ENCODE measurements around the gene FAM174C. TPM values are rescaled to one million over a fixed set of nuclear protein-coding genes. Genes with fewer than 3 reads are reported as not detected.

FAM174C gene
- total RNA-seq, 1 experiment from 2014 or later, result 77.1 TPM

DNA sequence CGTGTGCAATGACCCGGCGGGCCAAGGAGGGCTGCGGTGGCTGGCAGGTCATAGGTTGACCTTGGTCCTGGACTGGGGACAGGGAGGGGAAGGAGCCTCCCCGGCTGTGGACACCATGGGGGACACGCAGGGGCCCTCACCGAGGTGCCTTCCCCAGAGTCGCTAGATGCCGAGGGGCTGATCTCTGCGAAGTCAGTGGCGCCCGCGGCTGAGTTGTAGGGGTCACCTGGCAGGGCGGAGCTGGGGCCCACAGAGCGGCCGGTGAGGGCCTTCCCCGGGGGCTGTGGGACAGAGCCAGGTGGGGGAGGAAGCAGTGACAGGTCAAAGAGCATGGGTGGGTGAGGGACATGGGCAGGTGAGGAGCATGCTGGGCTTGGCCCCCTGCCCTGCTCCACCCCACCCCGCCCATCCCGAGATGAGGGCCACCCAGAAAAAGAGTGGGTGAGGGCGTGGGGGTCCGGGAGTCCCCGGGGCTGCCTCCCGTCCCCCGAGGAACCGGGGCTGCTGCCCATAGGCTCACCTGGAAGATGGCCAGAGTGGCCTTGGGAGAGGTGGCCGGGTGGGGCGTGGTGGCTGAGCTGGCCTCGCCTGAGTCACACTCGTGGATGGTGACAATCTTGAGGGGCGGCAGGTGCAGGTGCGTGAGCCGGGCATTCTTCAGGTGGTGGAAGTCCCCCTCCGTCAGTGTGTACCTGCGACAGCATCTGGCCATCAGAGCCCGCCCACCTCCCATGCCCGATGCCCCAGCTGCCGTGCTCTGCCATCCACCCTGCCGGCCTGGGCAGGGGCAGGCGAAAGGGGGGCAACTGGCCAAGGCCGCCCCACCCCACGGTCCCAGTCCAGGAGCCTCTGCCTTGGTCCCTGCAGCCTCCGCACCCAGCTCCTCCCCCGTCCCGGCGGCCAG, 41.0 kb upstream of the FAM174C start:
- intact Hi-C loops (cut with micrococcal nuclease), result no loop called here
- CTCF ChIA-PET, result no interaction called here
- TF ChIP-seq EZH2phosphoT487 (IDR thresholded peaks at IDR 0.05; ENCODE audit: borderline replicate concordance) (no peak), CEBPB (IDR thresholded peaks at IDR 0.05; ENCODE audit: low read depth) (no peak), TCF7L2 (IDR thresholded peaks at IDR 0.05; ENCODE audit: borderline replicate concordance, extremely low read depth, insufficient read depth, insufficient read length) (no peak), YY1 (IDR thresholded peaks at IDR 0.05; ENCODE audit: extremely low read depth, insufficient replicate concordance, low read depth, low read length) (no peak), POLR2A (IDR thresholded peaks at IDR 0.05; ENCODE audit: borderline replicate concordance, extremely low read depth, insufficient read depth, insufficient read length) (no peak), ELF1 (IDR thresholded peaks at IDR 0.05; ENCODE audit: borderline replicate concordance, low read depth) (no peak), RAD21 (IDR thresholded peaks at IDR 0.05; ENCODE audit: low read depth) (no peak), EGR1 (IDR thresholded peaks at IDR 0.05; ENCODE audit: low read depth) (no peak), POLR2AphosphoS5 (IDR thresholded peaks at IDR 0.05; ENCODE audit: low read depth, low read length) (no peak), ZFX (IDR thresholded peaks at IDR 0.05) (no peak), CBX3 (IDR thresholded peaks at IDR 0.05; ENCODE audit: low read depth) (no peak), SRF (IDR thresholded peaks at IDR 0.05; ENCODE audit: low read depth) (no peak), EZH2 (IDR thresholded peaks at IDR 0.05) (no peak), ZNF274 (IDR thresholded peaks at IDR 0.05; ENCODE audit: low read depth, low read length) (no peak), ATF3 (IDR thresholded peaks at IDR 0.05) (no peak)
- TF ChIP-seq, protein P1, sequence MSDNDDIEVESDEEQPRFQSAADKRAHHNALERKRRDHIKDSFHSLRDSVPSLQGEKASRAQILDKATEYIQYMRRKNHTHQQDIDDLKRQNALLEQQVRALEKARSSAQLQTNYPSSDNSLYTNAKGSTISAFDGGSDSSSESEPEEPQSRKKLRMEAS (IDR thresholded peaks at IDR 0.05), result no peak
- TF ChIP-seq, protein P2, sequence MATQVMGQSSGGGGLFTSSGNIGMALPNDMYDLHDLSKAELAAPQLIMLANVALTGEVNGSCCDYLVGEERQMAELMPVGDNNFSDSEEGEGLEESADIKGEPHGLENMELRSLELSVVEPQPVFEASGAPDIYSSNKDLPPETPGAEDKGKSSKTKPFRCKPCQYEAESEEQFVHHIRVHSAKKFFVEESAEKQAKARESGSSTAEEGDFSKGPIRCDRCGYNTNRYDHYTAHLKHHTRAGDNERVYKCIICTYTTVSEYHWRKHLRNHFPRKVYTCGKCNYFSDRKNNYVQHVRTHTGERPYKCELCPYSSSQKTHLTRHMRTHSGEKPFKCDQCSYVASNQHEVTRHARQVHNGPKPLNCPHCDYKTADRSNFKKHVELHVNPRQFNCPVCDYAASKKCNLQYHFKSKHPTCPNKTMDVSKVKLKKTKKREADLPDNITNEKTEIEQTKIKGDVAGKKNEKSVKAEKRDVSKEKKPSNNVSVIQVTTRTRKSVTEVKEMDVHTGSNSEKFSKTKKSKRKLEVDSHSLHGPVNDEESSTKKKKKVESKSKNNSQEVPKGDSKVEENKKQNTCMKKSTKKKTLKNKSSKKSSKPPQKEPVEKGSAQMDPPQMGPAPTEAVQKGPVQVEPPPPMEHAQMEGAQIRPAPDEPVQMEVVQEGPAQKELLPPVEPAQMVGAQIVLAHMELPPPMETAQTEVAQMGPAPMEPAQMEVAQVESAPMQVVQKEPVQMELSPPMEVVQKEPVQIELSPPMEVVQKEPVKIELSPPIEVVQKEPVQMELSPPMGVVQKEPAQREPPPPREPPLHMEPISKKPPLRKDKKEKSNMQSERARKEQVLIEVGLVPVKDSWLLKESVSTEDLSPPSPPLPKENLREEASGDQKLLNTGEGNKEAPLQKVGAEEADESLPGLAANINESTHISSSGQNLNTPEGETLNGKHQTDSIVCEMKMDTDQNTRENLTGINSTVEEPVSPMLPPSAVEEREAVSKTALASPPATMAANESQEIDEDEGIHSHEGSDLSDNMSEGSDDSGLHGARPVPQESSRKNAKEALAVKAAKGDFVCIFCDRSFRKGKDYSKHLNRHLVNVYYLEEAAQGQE (IDR thresholded peaks at IDR 0.05; ENCODE audit: low read depth), result no peak
- TF ChIP-seq, protein P3, sequence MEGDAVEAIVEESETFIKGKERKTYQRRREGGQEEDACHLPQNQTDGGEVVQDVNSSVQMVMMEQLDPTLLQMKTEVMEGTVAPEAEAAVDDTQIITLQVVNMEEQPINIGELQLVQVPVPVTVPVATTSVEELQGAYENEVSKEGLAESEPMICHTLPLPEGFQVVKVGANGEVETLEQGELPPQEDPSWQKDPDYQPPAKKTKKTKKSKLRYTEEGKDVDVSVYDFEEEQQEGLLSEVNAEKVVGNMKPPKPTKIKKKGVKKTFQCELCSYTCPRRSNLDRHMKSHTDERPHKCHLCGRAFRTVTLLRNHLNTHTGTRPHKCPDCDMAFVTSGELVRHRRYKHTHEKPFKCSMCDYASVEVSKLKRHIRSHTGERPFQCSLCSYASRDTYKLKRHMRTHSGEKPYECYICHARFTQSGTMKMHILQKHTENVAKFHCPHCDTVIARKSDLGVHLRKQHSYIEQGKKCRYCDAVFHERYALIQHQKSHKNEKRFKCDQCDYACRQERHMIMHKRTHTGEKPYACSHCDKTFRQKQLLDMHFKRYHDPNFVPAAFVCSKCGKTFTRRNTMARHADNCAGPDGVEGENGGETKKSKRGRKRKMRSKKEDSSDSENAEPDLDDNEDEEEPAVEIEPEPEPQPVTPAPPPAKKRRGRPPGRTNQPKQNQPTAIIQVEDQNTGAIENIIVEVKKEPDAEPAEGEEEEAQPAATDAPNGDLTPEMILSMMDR (IDR thresholded peaks at IDR 0.05 in 2 of 3, conservative IDR thresholded peaks at IDR 0.05 in 1 of 3; ENCODE audit: borderline replicate concordance in 1 of 3, insufficient read depth in 1 of 3, low read depth in 2 of 3, low read length in 2 of 3), result no peak

More for the DNA sequence above, 41.0 kb upstream of the FAM174C start:
- no TSS peak for BruUV-seq (replicated peaks)
- no peak overlapping the region for H2AFZ ChIP-seq (ENCODE audit: low read depth, low read length, poor library complexity, severe bottlenecking)
- ATAC-seq, result no peak
- no peaks in the 10 kb centered on the region for H3K9me3 ChIP-seq (ENCODE audit: control insufficient read depth in 1 of 2, insufficient read depth in 1 of 2, low read depth in 1 of 2, low read length in 2 of 2)
- ChIA-PET POLR2A (no interaction called here), RAD21 (ENCODE audit: low non-redundant PET in 1 of 2, low total read pairs in 2 of 2, uncharacterized antibody in 2 of 2, unreplicated experiment in 2 of 2) (no interaction called here)
- no peaks in the 10 kb centered on the region for H3K27me3 ChIP-seq (ENCODE audit: insufficient read depth, low read length)
- H3K27ac ChIP-seq (ENCODE audit: low read depth, low read length), result no peak overlapping the region
- H3K79me2 ChIP-seq (ENCODE audit: insufficient read depth, low read length), result peaks cover 22% of the 10 kb centered on the region; the same call in 1 of the 2 replicates
- H3K36me3 ChIP-seq (ENCODE audit: control insufficient read depth in 1 of 2, insufficient read depth in 2 of 2, low read length in 2 of 2), result peaks cover 3 to 16% of the 10 kb centered on the region in 2 experiments; a peak in 3 of 4 replicates
- no peak overlapping the region for H3K9ac ChIP-seq (ENCODE audit: low read length)
- no peak overlapping the region for H3K4me2 ChIP-seq (ENCODE audit: low read length)
- peaks cover 18 to 42% of the 10 kb centered on the region in 2 experiments for H3K4me1 ChIP-seq (ENCODE audit: control insufficient read depth in 1 of 2, insufficient read depth in 2 of 2, low read length in 2 of 2)
- no peaks in the 10 kb centered on the region for H3K9me2 ChIP-seq (ENCODE audit: insufficient read depth)
- DNase-seq (ENCODE audit: low read depth, low spot score), result no peak
- H4K20me1 ChIP-seq (ENCODE audit: insufficient read depth), result no peaks in the 10 kb centered on the region
- H3K4me3 ChIP-seq (replicated peaks in 1 of 2; ENCODE audit: low read depth in 1 of 2, low read length in 2 of 2), result no peak overlapping the region
